ENCODE measurements around the gene AFG3L2.

Gene AFG3L2

GRCh38 chr18:12324991-12325725 lies 51.9 kb downstream of the AFG3L2 start:
- no peak for DNase-seq (ENCODE audit: low spot score)

GRCh38 chr18:12321333-12321732 lies 55.7 kb downstream of the AFG3L2 start:
- no peak for DNase-seq (ENCODE audit: low spot score)

- no peak for DNase-seq (ENCODE audit: low spot score)
Observed at GRCh38 chr18:12318857-12319256, 58.2 kb downstream of the AFG3L2 start.

GRCh38 chr18:12318334-12318697 lies 58.7 kb downstream of the AFG3L2 start:
- DNase-seq (ENCODE audit: low spot score): no peak

GRCh38 chr18:12317664-12318333 lies 59.2 kb downstream of the AFG3L2 start:
- no peak for DNase-seq (ENCODE audit: low spot score)

GRCh38 chr18:12315911-12316310 lies 61.1 kb downstream of the AFG3L2 start:
- DNase-seq (ENCODE audit: low spot score): no peak

GRCh38 chr18:12315490-12315889 lies 61.5 kb downstream of the AFG3L2 start:
- DNase-seq (ENCODE audit: low spot score): no peak

- no peak for DNase-seq (ENCODE audit: low spot score)
Observed at GRCh38 chr18:12314591-12315305, 62.3 kb downstream of the AFG3L2 start.

GRCh38 chr18:12313530-12314245 lies 63.3 kb downstream of the AFG3L2 start:
- no peak for DNase-seq (ENCODE audit: low spot score)

- no peak for DNase-seq (ENCODE audit: low spot score)
Observed at GRCh38 chr18:12312976-12313375, 64.1 kb downstream of the AFG3L2 start.

GRCh38 chr18:12310762-12311161 lies 66.3 kb downstream of the AFG3L2 start:
- DNase-seq (ENCODE audit: low spot score): no peak

- DNase-seq (ENCODE audit: low spot score): no peak
Observed at GRCh38 chr18:12309683-12310198, 67.3 kb downstream of the AFG3L2 start.

GRCh38 chr18:12308386-12309100 lies 68.5 kb downstream of the AFG3L2 start:
- peak; percentile 5 for DNase-seq (ENCODE audit: low spot score)

GRCh38 chr18:12307701-12308385 lies 69.2 kb downstream of the AFG3L2 start, which contains the start of gene TUBB6:
Gene TUBB6, plus strand, starts transcription at chr18:12308241. Its CDS starts 52 bp downstream, at chr18:12308293.
- DNase-seq (ENCODE audit: low spot score): no peak

- no peak for DNase-seq (ENCODE audit: low spot score)
Observed at GRCh38 chr18:12306752-12307700, 70.0 kb downstream of the AFG3L2 start.

- no peak for DNase-seq (ENCODE audit: low spot score)
Observed at GRCh38 chr18:12305930-12306629, 70.9 kb downstream of the AFG3L2 start.

- no peak for DNase-seq (ENCODE audit: low spot score)
Observed at GRCh38 chr18:12305211-12305610, 71.8 kb downstream of the AFG3L2 start.

- DNase-seq (ENCODE audit: low spot score): no peak
Observed at GRCh38 chr18:12304351-12305210, 72.4 kb downstream of the AFG3L2 start.

Measured in CD4-positive, alpha-beta T cell treated with Interleukin-2 at 100 ng/mL for 4 hours (primary cell).